GM12874 (cell line): ENCODE data around the gene RPH3AL.

Source experiments
- TF ChIP-seq, protein P1 (sequence below): IDR thresholded peaks from 2 replicates; pipeline ENCODE4 v1.5.1; 2011; ENCODE audit warnings: low read depth, mild to moderate bottlenecking, control low read depth, low read length, moderate library complexity; ENCODE audit not compliant: insufficient read depth

The RPH3AL gene

DNA sequence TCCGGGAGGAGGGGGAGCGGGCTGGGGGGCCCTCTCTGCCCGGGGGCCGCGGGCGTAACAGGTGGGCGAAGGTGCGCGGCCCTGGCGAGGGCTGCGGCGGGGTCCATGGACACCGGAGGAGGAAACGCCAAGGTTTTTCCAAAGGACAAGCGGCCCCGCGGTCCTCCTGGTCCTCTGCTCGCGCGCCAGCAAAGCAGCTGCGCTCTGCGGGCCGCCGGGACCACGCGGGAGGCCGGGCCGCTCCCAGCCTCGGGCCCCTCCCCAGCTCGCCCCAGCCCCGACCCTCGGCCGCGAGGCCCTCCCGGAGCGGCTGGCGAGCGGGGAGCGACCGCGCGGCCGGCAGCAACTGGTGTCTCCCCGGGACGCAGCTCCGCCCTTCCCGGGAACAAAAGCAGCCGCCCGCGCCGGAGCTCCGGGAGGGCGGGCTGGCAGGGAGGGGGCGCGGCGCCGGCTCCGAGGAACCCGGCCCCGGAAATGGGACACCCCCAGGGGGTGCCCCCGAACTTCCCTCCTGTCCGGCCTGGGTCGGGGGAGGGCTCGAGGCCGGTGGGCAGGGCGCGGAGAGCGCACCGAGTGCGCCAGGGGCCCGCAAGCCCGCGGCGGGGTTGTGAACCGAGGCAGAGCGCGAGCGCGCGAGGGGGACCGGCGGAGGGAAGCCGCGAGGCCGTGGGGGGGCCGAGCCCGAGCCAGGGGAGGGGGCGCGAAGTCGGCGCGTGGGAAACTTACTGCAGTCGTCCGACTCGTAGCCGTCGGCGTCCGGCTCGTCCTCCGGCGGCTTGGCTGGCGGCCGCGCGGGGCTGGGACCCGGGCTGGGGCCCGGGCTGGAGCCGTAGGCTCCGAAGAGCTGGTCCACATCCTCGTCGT, 172.0 kb downstream of the RPH3AL start:
- TF ChIP-seq, protein P1, sequence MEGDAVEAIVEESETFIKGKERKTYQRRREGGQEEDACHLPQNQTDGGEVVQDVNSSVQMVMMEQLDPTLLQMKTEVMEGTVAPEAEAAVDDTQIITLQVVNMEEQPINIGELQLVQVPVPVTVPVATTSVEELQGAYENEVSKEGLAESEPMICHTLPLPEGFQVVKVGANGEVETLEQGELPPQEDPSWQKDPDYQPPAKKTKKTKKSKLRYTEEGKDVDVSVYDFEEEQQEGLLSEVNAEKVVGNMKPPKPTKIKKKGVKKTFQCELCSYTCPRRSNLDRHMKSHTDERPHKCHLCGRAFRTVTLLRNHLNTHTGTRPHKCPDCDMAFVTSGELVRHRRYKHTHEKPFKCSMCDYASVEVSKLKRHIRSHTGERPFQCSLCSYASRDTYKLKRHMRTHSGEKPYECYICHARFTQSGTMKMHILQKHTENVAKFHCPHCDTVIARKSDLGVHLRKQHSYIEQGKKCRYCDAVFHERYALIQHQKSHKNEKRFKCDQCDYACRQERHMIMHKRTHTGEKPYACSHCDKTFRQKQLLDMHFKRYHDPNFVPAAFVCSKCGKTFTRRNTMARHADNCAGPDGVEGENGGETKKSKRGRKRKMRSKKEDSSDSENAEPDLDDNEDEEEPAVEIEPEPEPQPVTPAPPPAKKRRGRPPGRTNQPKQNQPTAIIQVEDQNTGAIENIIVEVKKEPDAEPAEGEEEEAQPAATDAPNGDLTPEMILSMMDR: no peak

DNA sequence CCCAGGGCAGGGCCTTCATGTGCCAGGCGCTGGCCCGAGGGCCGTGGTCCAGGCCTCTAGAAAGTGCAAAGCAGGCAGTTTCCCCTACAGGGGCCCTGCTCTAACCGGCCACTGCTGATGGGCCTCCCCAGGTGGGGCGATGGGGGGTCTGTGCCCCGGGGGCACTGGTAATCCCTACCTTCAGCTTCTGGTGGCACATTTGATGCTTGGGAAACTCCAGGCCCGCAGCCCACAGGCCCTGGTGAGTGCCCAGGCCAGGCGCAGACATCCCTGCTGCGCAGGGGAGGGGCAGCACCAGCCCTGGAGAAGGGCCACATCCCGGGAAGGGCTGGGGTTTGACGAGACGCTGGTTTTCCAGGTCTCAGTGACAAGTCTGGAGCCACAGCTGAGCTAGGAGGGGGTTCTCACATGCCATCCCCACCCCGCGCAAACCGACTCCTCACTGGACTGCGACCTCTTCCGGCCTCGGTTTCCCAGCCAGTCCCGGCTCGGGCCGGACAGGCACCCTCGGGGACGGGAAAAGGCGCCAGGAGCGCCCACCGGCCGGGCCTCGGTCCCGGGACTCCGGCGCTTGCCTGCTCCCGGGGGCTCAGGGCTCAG, 172.7 kb downstream of the RPH3AL start:
- TF ChIP-seq, protein P1: no peak

DNA sequence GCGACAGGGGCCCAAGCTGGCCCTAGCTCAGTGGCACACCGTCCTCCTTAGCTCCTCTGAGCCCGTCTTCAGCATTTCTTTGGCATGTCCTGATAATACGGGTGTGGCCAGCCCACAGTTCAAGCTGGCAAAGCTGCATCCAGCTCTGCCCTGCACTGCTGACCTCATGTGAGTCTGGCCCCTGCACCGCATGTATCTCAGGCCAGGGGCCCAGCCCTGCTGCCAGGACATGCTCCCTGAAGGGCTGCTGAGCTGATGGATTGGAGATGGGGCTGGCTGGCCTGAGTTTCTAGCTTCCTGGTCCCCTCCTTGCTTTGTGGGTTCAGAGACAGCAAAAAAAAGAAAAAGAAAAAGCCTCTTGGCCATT, 173.6 kb downstream of the RPH3AL start:
- TF ChIP-seq, protein P1: no peak

DNA sequence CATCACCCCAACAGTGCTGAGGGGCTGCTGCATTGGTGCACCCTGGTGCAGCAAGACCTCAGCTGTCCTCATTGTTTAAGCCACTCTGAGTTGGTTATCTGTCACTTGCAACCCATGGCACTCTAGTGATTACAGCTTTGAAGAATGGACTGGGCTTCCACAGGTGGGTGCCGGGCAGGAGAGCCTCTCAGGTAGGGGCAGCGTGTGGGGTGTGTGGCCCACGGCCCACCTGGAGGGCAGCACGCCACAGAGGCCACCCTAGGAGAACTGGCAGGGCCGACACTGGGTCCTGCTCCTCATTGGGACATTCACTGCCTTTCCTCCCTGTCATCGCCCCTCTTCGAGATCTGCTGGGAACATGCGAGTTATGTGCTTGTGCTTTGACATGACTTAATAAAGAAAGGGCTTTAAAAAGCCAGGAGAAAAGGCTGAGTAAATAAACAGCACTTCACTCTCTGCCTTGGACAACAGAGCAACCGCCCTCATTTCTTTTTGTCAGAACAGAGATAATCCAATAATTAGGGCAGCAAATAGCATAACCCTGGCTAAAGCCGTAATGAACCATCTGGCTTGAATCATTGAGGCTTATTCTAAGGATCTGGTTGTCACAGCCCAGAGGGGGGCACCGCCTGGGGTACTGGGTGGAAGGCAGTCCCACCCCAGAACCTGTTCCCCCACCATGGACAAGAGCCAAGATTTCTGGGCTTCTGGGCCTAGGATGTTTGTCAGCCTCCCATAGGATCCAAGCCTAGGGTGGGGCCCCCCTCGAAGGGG, 174.1 kb downstream of the RPH3AL start:
- TF ChIP-seq, protein P1: no peak

DNA sequence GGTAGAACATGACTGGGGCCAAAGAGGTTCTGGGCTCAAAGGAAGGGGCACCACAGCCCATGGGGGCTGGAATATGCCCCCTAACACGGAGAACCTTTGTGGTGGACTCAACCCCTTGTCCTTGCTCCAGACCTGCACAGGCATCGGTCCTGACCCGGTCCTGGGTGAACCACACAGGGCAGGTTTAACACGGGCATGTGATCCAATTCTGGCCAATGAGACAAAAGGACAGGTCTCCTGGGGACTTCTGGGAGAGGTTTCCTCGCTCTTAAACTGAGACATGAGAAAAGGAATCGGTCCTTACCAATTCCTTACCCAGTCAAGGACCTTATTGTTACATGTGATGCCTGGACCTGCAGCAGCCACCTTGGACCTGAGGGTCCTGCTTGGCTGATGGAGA, 174.8 kb downstream of the RPH3AL start:
- TF ChIP-seq, protein P1: no peak

DNA sequence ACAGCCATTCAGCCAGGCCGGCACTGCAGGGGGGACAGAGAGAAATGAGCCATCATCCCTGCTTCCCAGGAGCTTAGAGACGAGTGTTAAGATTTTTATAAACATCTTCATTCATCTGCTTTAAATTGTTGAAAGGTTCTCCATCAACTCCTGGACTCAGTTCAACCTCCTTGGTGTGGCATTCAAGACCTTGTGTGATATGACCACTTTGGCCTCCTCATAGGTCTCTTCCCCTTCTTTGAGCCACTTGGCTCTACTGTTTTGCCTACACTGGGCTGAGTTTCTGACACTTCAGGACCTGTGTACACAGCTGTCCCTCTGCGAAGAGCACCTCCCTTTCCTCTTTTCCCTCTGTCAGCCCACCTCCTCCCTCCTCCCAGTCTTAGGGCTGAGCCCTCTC, 175.5 kb downstream of the RPH3AL start:
- TF ChIP-seq, protein P1: no peak
